H1 (cell line): ENCODE results near the gene MGMT. TPM values are rescaled to one million over a fixed set of nuclear protein-coding genes. Genes with fewer than 3 reads are reported as not detected.

Source experiments
- CTCF ChIA-PET: fragments of 300-600 bp; sonication (Branson Sonifier 250); formaldehyde crosslinking; loops from one replicate; lab custom pipeline; 2021; ENCODE audit not compliant: partially characterized antibody; lab: Charles Lee
- POLR2A ChIA-PET: fragments of 300-600 bp; sonication (Branson Sonifier 250); formaldehyde crosslinking; loops from one replicate; lab custom pipeline; 2021; ENCODE audit warnings: inconsistent platforms; ENCODE audit not compliant: partially characterized antibody; lab: Charles Lee
- DNase-seq, 2 experiments: peaks; one replicate each; pipeline versions ENCODE4 v3.0.0 to v3.0.0-alpha.2; 2010 to 2022; ENCODE audit warnings: low spot score in 2 of 2, low read depth in 1 of 2, mixed read lengths in 1 of 2
- FAIRE-seq: peaks from 2 replicates; lab custom pipeline; 2011; peaks lifted over from hg19 to GRCh38; lab: Jason Lieb, UNC
- H2AFZ ChIP-seq: 2 replicates; pipeline ENCODE4 v1.8.1; 2012; ENCODE audit warnings: low read length, inconsistent platforms
- H2AK5ac ChIP-seq: 2 replicates; pipeline ENCODE4 v1.6.1; 2013; ENCODE audit warnings: low read depth, low read length
- H2BK120ac ChIP-seq: replicated peaks from 2 replicates; pipeline ENCODE3; 2013; ENCODE audit warnings: low read depth, low read length, inconsistent platforms
- H2BK12ac ChIP-seq: 2 replicates; pipeline ENCODE4 v1.6.1; 2013; ENCODE audit warnings: low read depth, low read length
- H2BK15ac ChIP-seq: 2 replicates; pipeline ENCODE4 v1.6.1; 2013; ENCODE audit warnings: low read length
- H2BK20ac ChIP-seq: 2 replicates; pipeline ENCODE4 v1.6.1; 2013; ENCODE audit warnings: low read length
- H2BK5ac ChIP-seq: 2 replicates; pipeline ENCODE4 v1.6.1; 2013; ENCODE audit warnings: low read depth, low read length
- H3K14ac ChIP-seq: 2 replicates; pipeline ENCODE4 v1.6.1; 2013; ENCODE audit warnings: inconsistent platforms; ENCODE audit not compliant: insufficient read length
- H3K18ac ChIP-seq: 2 replicates; pipeline ENCODE4 v1.6.1; 2013; ENCODE audit warnings: low read length; ENCODE audit errors: extremely low read depth
- H3K23ac ChIP-seq: 2 replicates; pipeline ENCODE4 v1.6.1; 2013; ENCODE audit warnings: inconsistent platforms; ENCODE audit not compliant: insufficient read length
- H3K23me2 ChIP-seq: 2 replicates; pipeline ENCODE4 v1.6.1; 2013; ENCODE audit warnings: low read depth, low read length
- H3K27ac ChIP-seq: 2 replicates; pipeline ENCODE4 v1.6.1; 2011; ENCODE audit warnings: low read depth, low read length, inconsistent platforms
- H3K27me3 ChIP-seq, 4 experiments: replicated peaks in 1 of 4; 1 replicate in 1 of 4; 2 replicates in 3 of 4; pipeline versions ENCODE4 v1.6.1 to v1.8.1; 2011 to 2013; ENCODE audit warnings: low read length in 3 of 4, mild to moderate bottlenecking in 3 of 4, inconsistent platforms in 2 of 4, mixed read lengths in 2 of 4, moderate library complexity in 1 of 4; ENCODE audit not compliant: control insufficient read depth in 3 of 4, insufficient read depth in 3 of 4; ENCODE audit errors: extremely low read depth in 1 of 4
- H3K36me3 ChIP-seq, 4 experiments: 2 replicates each; pipeline versions ENCODE4 v1.6.1 to v1.8.1; 2011 to 2013; ENCODE audit warnings: mild to moderate bottlenecking in 4 of 4, low read length in 3 of 4, moderate library complexity in 2 of 4, control low read depth in 1 of 4, inconsistent platforms in 1 of 4; ENCODE audit not compliant: insufficient read depth in 4 of 4, control insufficient read depth in 2 of 4
- H3K4ac ChIP-seq: replicated peaks from 2 replicates; pipeline ENCODE3; 2013; ENCODE audit warnings: low read length, low read depth, mixed read lengths, inconsistent platforms; ENCODE audit not compliant: insufficient read length
- H3K4me1 ChIP-seq, 4 experiments: replicated peaks in 1 of 4; 1 replicate in 1 of 4; 2 replicates in 3 of 4; pipeline versions ENCODE4 v1.6.1 to v1.8.1; 2011 to 2013; ENCODE audit warnings: low read length in 3 of 4, inconsistent platforms in 2 of 4, mixed read lengths in 1 of 4; ENCODE audit not compliant: insufficient read depth in 4 of 4, control insufficient read depth in 3 of 4
- H3K4me2 ChIP-seq, 2 experiments: 2 replicates each; pipeline versions ENCODE4 v1.6.1 to v1.8.1; 2011 to 2013; ENCODE audit warnings: low read depth in 2 of 2, low read length in 2 of 2, control low read depth in 1 of 2, inconsistent platforms in 1 of 2, mild to moderate bottlenecking in 1 of 2; ENCODE audit not compliant: insufficient read depth in 1 of 2
- H3K4me3 ChIP-seq, 4 experiments: fragments of 200-600, 300-600 bp in 1 of 4; sonication (generic), shearing (Covaris generic), sonication (Bioruptor Twin) in 1 of 4; 2 replicates each; pipeline versions ENCODE4 v1.5.1 to v1.8.1; 2011 to 2016; ENCODE audit warnings: low read length in 4 of 4, low read depth in 3 of 4, control low read depth in 2 of 4, inconsistent platforms in 2 of 4, mild to moderate bottlenecking in 2 of 4, mixed read lengths in 1 of 4, moderate library complexity in 1 of 4; ENCODE audit not compliant: insufficient read depth in 2 of 4; ENCODE audit errors: extremely low read depth in 1 of 4
- H3K56ac ChIP-seq: replicated peaks from 2 replicates; pipeline ENCODE3; 2013; ENCODE audit warnings: low read depth, mild to moderate bottlenecking, mixed read lengths, low read length, inconsistent platforms; ENCODE audit not compliant: insufficient read length
- H3K79me1 ChIP-seq: 2 replicates; pipeline ENCODE4 v1.6.1; 2013; ENCODE audit warnings: low read depth, low read length, control low read depth
- H3K79me2 ChIP-seq, 2 experiments: 2 replicates each; pipeline versions ENCODE4 v1.6.1 to v1.8.1; 2012 to 2013; ENCODE audit warnings: low read length in 2 of 2, mild to moderate bottlenecking in 2 of 2, inconsistent platforms in 1 of 2; ENCODE audit not compliant: insufficient read depth in 2 of 2, control insufficient read depth in 1 of 2
- H3K9ac ChIP-seq, 4 experiments: replicated peaks in 1 of 4; 1 replicate in 1 of 4; 2 replicates in 3 of 4; pipeline versions ENCODE4 v1.6.1 to v1.8.1; 2011 to 2013; ENCODE audit warnings: low read depth in 3 of 4, low read length in 3 of 4, control low read depth in 2 of 4, mild to moderate bottlenecking in 2 of 4, moderate library complexity in 2 of 4, inconsistent platforms in 1 of 4; ENCODE audit errors: extremely low read depth in 1 of 4
- H3K9me3 ChIP-seq, 2 experiments: 2 replicates each; pipeline versions ENCODE4 v1.6.1 to v1.8.1; 2012 to 2013; ENCODE audit warnings: mild to moderate bottlenecking in 2 of 2, moderate library complexity in 2 of 2, control low read depth in 1 of 2, inconsistent platforms in 1 of 2, low read depth in 1 of 2, low read length in 1 of 2, mixed read lengths in 1 of 2; ENCODE audit not compliant: insufficient read depth in 2 of 2
- H4K20me1 ChIP-seq, 2 experiments: replicated peaks in 1 of 2; 2 replicates each; pipeline versions ENCODE3 to v1.8.1; 2011 to 2013; ENCODE audit warnings: inconsistent platforms in 2 of 2, low read length in 2 of 2, mild to moderate bottlenecking in 1 of 2; ENCODE audit not compliant: insufficient read depth in 2 of 2, control insufficient read depth in 1 of 2
- H4K5ac ChIP-seq: 2 replicates; pipeline ENCODE4 v1.6.1; 2013; ENCODE audit warnings: low read length, low read depth, mixed read lengths, inconsistent platforms; ENCODE audit not compliant: insufficient read length
- H4K8ac ChIP-seq: 2 replicates; pipeline ENCODE4 v1.8.0; 2013; ENCODE audit warnings: mild to moderate bottlenecking, moderate library complexity, low read length, inconsistent platforms; ENCODE audit not compliant: insufficient read depth; ENCODE audit errors: extremely low read depth
- H4K91ac ChIP-seq: replicated peaks from 2 replicates; pipeline ENCODE3; 2013; ENCODE audit warnings: low read length, mixed read lengths, inconsistent platforms; ENCODE audit not compliant: insufficient read length
- CBX5 ChIP-seq: fragments of 300-800, 300-1000 bp; sonication (generic); IDR thresholded peaks from 2 replicates; pipeline ENCODE4 v1.7.1; 2016; ENCODE audit warnings: antibody characterized with exemption, low read length, low read depth
- CREB1 ChIP-seq: IDR thresholded peaks from 2 replicates; pipeline ENCODE4 v1.6.1; 2012; ENCODE audit warnings: inconsistent platforms
- EP300 ChIP-seq, 2 experiments: IDR thresholded peaks; 1 replicate in 1 of 2; 2 replicates in 1 of 2; pipeline ENCODE4 v1.6.1; 2011 to 2012; ENCODE audit warnings: low read depth in 2 of 2, low read length in 2 of 2, mild to moderate bottlenecking in 2 of 2, borderline replicate concordance in 1 of 2, inconsistent platforms in 1 of 2, moderate library complexity in 1 of 2
- HDAC6 ChIP-seq: IDR thresholded peaks from one replicate; pipeline ENCODE4 v1.7.1; 2012; ENCODE audit warnings: low read depth, mild to moderate bottlenecking, inconsistent platforms, low read length, moderate library complexity
- JUN ChIP-seq: IDR thresholded peaks from 2 replicates; pipeline ENCODE4 v1.6.1; 2011; ENCODE audit warnings: low read depth, mild to moderate bottlenecking, improper control_type of control experiment, low read length
- RBBP5 ChIP-seq: IDR thresholded peaks from 2 replicates; pipeline ENCODE4 v1.7.1; 2012; ENCODE audit warnings: low read depth, mild to moderate bottlenecking, inconsistent platforms, low read length, moderate library complexity, borderline replicate concordance
- RNF2 ChIP-seq: fragments of 200-900, 300-1000 bp; sonication (generic); IDR thresholded peaks from 2 replicates; pipeline ENCODE4 v1.7.1; 2016; ENCODE audit warnings: borderline replicate concordance, low read depth, mild to moderate bottlenecking, antibody characterized with exemption, low read length; ENCODE audit not compliant: poor library complexity, severe bottlenecking; ENCODE audit errors: missing control alignments
- SIX5 ChIP-seq: IDR thresholded peaks from 2 replicates; pipeline ENCODE4 v1.6.1; 2011; ENCODE audit warnings: mild to moderate bottlenecking, low read depth, low read length
- TAF7 ChIP-seq: optimal IDR thresholded peaks from 2 replicates; pipeline ENCODE3; 2011; ENCODE audit warnings: low read depth, mild to moderate bottlenecking, inconsistent platforms, low read length, moderate library complexity, borderline replicate concordance
- WGBS, 2 experiments: shearing (Covaris generic) in 1 of 2; methylation state at CpG; one replicate each; pipeline versions ENCODE4 v1.1.6 to v1.1.7; 2013 to 2015; ENCODE audit warnings: low lambda C conversion rate in 2 of 2, mixed read lengths in 2 of 2, inconsistent platforms in 1 of 2, low coverage in 1 of 2, missing lambda C conversion rate in 1 of 2; ENCODE audit not compliant: insufficient replicate concordance in 2 of 2, insufficient coverage in 1 of 2, insufficient read length in 1 of 2; ENCODE audit errors: extremely low coverage in 1 of 2, missing lambda C conversion rate in 1 of 2; 5-methylcytosine and 5-hydroxymethylcytosine counted together
- polyA plus RNA-seq, 7 experiments: library from polyadenylated mRNA; depleted of rRNA in 3 of 7; stranded (reverse) in 5 of 7; unstranded in 2 of 7; fragments of >200 nt in 5 of 7; fragments of 200-250 nt in 2 of 7; gene quantifications; 1 replicate in 5 of 7; 2 replicates in 1 of 7; 4 replicates in 1 of 7; pipeline versions ENCODE4 v1.2.1 to v1.2.3, GENCODE V29; 2011 to 2013; ENCODE audit warnings: missing spikeins in 2 of 7, mixed read lengths in 2 of 7
- total RNA-seq: library from RNA; stranded (reverse); fragmentation: NEBNext Ultra II Directional; extraction: Animal tissue kit (Norgen Biotek cat#: 25700); gene quantifications from 2 replicates; pipeline ENCODE4 v1.2.1, GENCODE V29; 2021

Gene MGMT
- total and polyA plus RNA-seq, 2 of the 8 experiments (the other 6 are each of a cell fraction or from before 2014, with no cell fraction given) = 9.9 to 10.7 TPM

DNA sequence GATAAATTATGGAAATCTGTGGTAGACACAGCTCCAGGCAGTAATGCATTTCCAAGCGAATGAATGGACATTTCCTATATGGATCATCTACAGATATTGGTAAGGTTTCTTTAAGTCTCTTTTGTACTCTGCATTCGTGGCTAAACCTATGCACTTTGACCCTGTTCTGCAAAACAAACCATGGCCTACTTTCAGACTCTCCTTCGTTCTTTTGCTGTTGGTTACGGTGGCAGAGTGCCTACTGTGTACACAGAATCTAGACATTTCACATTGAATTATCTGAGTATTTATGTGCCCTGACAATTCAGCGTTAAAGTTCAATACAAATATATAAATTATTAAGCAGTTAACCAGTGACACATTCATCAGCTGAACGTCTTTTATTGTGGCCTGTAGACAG, 93.3 kb downstream of the MGMT start:
- no peak overlapping the region for H2BK120ac ChIP-seq
- no peak overlapping the region for H4K5ac ChIP-seq
- no peak overlapping the region for H4K8ac ChIP-seq
- H3K9me3 ChIP-seq = no peaks in the 10 kb centered on the region
- WGBS, 2 experiments = 91% methylated on average over 6 of the region's 6 CpGs; no CpG with 5 or more reads in 1 of the 2 experiments
- H3K4ac ChIP-seq = no peak overlapping the region
- H4K20me1 ChIP-seq = no peaks in the 10 kb centered on the region
- no peak for FAIRE-seq
- no peak overlapping the region for H3K27ac ChIP-seq
- POLR2A ChIA-PET = no interaction called here
- H3K4me3 ChIP-seq = no peak overlapping the region
- no peak overlapping the region for H3K23ac ChIP-seq
- H3K79me2 ChIP-seq = no peaks in the 10 kb centered on the region
- H3K9ac ChIP-seq = no peak overlapping the region
- no peak overlapping the region for H3K4me2 ChIP-seq
- H3K23me2 ChIP-seq = no peaks in the 10 kb centered on the region
- H2BK5ac ChIP-seq = no peak overlapping the region
- H3K4me1 ChIP-seq = no peaks in the 10 kb centered on the region
- no peak overlapping the region for H2BK20ac ChIP-seq
- H4K91ac ChIP-seq = no peak overlapping the region
- H2AK5ac ChIP-seq = no peak overlapping the region
- no peak overlapping the region for H3K14ac ChIP-seq
- H3K79me1 ChIP-seq = no peaks in the 10 kb centered on the region
- no peak for TF ChIP-seq CBX5
- TF ChIP-seq RNF2 = no peak
- TF ChIP-seq SIX5 = no peak
- TF ChIP-seq EP300 (IDR thresholded peaks at IDR 0.05; ENCODE audit: borderline replicate concordance in 1 of 2, low read depth in 2 of 2, low read length in 2 of 2) = no peak
- no peak for TF ChIP-seq JUN
- TF ChIP-seq HDAC6 = no peak
- no peak for TF ChIP-seq TAF7
- TF ChIP-seq CREB1 = no peak
- no peak for TF ChIP-seq RBBP5
- TF ChIP-seq, all 59 proteins: peak for 0
- Histone ChIP-seq H2BK12ac (no peak overlapping the region), H2AFZ (no peak overlapping the region), H3K36me3 (no peaks in the 10 kb centered on the region), H3K18ac (no peak overlapping the region), H3K56ac (no peak overlapping the region), H2BK15ac (no peak overlapping the region), H3K27me3 (no peaks in the 10 kb centered on the region)
- CTCF ChIA-PET = no interaction called here
- no peak for DNase-seq
